Mucosa of descending colon (tissue), 3 donors: ENCODE results near the gene UCP3. TPM values are rescaled to one million over a fixed set of nuclear protein-coding genes. Genes with fewer than 3 reads are reported as not detected.

Source experiments
- ATAC-seq: fragments of 200-7000 bp; cut with Tn5 transposase; one replicate; pipeline ENCODE4 v1.9.1; 2020; ENCODE audit warnings: mild to moderate bottlenecking, moderate library complexity
- DNase-seq, 3 donors: peaks; one replicate each; pipeline ENCODE4 v3.0.0-alpha.2; 2020
- H3K36me3 ChIP-seq: fragments of 200-600 bp; one replicate; pipeline ENCODE4 v1.8.0; 2021; ENCODE audit warnings: low read depth, mild to moderate bottlenecking
- H3K4me1 ChIP-seq: fragments of 200-600 bp; one replicate; pipeline ENCODE4 v1.8.0; 2021; ENCODE audit warnings: low read depth, mild to moderate bottlenecking
- H3K4me3 ChIP-seq: fragments of 200-600 bp; one replicate; pipeline ENCODE4 v1.8.0; 2021; ENCODE audit warnings: mild to moderate bottlenecking
- H3K9me3 ChIP-seq: fragments of 200-600 bp; one replicate; pipeline ENCODE4 v1.8.0; 2021; ENCODE audit warnings: mild to moderate bottlenecking
- intact Hi-C, 2 donors: fragments of 100-400 bp; cut with DNase I in 1 of 2; cut with micrococcal nuclease in 1 of 2; formaldehyde crosslinking; loops; one replicate each; pipeline versions ENCODE4 v1.11.0 to v1.11.1; 2022; cut with DNase I, micrococcal nuclease
- total RNA-seq, 3 donors: library from RNA; stranded (reverse); fragmentation: NEBNext Ultra II Directional in 2 of 3; extraction: Animal tissue kit (Norgen Biotek cat#: 25700) in 2 of 3; gene quantifications; one replicate each; pipeline versions ENCODE4 v1.2.1 to v1.2.4, GENCODE V29; 2021 to 2023
- TF ChIP-seq, protein P1 (sequence below): fragments of 200-600 bp; IDR thresholded peaks from one replicate; pipeline ENCODE4 v1.8.0; 2022; ENCODE audit warnings: antibody characterized with exemption, mild to moderate bottlenecking
- donor health status: DM: no; HTN: no; CAD: no; lungs with moderate emphysema.
- donor health status: DM: no; HTN: no; CAD: no.
- donor health status: DM: no; HTN: yes; CAD: no.

UCP3 gene
- total RNA-seq, 3 donors from 2014 or later, result 0.90 to 2.8 (median 2.2) TPM

- intact Hi-C loops, result no loop called here
- no peaks in the 10 kb centered on the region for H3K36me3 ChIP-seq
- TF ChIP-seq, protein P1, sequence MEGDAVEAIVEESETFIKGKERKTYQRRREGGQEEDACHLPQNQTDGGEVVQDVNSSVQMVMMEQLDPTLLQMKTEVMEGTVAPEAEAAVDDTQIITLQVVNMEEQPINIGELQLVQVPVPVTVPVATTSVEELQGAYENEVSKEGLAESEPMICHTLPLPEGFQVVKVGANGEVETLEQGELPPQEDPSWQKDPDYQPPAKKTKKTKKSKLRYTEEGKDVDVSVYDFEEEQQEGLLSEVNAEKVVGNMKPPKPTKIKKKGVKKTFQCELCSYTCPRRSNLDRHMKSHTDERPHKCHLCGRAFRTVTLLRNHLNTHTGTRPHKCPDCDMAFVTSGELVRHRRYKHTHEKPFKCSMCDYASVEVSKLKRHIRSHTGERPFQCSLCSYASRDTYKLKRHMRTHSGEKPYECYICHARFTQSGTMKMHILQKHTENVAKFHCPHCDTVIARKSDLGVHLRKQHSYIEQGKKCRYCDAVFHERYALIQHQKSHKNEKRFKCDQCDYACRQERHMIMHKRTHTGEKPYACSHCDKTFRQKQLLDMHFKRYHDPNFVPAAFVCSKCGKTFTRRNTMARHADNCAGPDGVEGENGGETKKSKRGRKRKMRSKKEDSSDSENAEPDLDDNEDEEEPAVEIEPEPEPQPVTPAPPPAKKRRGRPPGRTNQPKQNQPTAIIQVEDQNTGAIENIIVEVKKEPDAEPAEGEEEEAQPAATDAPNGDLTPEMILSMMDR, result no peak
- H3K4me1 ChIP-seq, result no peaks in the 10 kb centered on the region
- H3K4me3 ChIP-seq, result no peak overlapping the region
- DNase-seq, result no peak
- H3K9me3 ChIP-seq, result no peaks in the 10 kb centered on the region
- ATAC-seq, result peak; percentile 8
Measured at GRCh38 chr11:74030723-74031676, 22.1 kb upstream of the UCP3 start.

DNA sequence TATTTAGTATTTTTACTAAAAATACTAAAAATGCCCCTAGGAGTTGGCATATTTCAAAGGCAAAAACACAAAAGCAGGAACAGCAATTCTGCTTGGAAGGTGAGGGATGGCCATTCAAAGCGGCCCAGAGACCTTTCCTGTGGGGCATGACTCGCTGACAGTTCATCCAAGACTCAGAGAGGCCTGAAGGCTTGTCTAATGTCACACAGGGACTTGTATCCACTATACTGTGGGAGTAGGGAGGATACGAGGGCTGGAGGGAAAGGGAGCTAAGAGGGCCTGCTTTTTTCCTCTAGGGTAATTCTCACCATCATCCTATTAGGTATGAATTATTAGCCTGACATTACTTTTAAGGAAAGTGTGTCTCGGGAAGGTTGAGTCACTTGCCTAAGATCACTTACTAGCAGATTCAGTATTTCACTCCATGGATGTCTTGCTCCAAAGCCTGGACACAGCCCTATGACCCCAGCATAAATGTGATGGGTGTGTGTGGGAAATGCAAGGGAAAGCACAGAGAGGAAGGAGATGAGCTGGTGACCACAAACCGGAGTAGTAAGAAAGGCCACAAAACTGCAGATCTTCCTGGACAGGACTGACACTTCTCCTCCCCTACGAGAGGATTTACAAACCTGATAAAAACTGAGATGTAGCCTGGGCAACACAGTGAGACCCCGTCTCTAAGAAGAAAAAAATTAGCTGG lies 16.7 kb upstream of the UCP3 start:
- TF ChIP-seq, protein P1, result no peak
- H3K36me3 ChIP-seq, result no peaks in the 10 kb centered on the region
- intact Hi-C loops, result no loop called here
- H3K9me3 ChIP-seq, result no peaks in the 10 kb centered on the region
- ATAC-seq (no peak), DNase-seq (no peak)
- H3K4me3 ChIP-seq, result no peak overlapping the region
- H3K4me1 ChIP-seq, result peaks cover 9% of the 10 kb centered on the region

DNA sequence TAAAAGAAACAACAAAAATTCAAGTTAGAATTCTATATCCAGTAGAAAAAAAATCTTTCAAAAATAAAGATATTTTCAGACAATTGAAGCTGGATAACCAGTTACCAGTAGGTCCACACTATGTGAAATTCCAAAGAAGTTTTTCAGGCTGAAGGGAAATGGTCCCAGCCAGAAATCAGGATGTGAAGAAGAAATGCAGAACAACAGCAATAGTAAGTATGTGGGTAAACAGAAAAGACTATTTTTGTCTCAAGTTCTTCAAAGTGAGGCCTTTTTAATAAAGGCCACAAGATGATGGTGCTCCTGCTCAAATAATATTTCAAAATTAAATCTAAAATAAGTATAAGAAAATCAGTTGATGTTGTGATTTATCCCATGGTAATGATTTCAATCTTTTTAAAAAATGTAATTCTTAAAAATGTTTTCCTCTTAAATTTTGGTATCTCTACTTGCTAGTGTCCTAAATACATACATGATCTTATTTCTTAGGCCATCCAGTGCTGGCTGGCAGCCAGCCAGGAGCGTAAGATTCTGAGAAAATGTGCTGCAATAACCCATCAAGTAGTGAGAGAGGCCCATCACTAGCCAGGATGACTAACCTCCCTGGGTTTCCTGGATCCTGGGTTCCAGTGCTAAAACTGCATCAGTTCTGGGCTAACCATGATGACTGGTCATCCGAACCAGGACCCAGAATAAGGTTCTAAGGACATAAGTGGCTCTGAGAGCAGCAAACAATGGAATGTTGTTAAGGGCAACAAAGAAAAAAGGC lies 15.6 kb upstream of the UCP3 start:
- TF ChIP-seq, protein P1, result no peak
- H3K9me3 ChIP-seq, result no peaks in the 10 kb centered on the region
- H3K4me1 ChIP-seq, result peaks cover 21% of the 10 kb centered on the region
- intact Hi-C loops, result no loop called here
- DNase-seq (peak in 2 of 3 donors; percentile 38 to 55), ATAC-seq (no peak)
- H3K4me3 ChIP-seq, result no peak overlapping the region
- no peaks in the 10 kb centered on the region for H3K36me3 ChIP-seq

GRCh38 chr11:74023276-74023675 lies 14.4 kb upstream of the UCP3 start:
- Histone ChIP-seq H3K4me1 (peaks cover 33% of the 10 kb centered on the region), H3K36me3 (no peaks in the 10 kb centered on the region), H3K9me3 (no peaks in the 10 kb centered on the region), H3K4me3 (no peak overlapping the region)
- intact Hi-C loops, result no loop called here
- ATAC-seq (no peak), DNase-seq (no peak)
- TF ChIP-seq, protein P1, result no peak

GRCh38 chr11:74022546-74022945 lies 13.7 kb upstream of the UCP3 start:
- H3K36me3 ChIP-seq, result no peaks in the 10 kb centered on the region
- ATAC-seq, result no peak
- TF ChIP-seq, protein P1, result no peak
- peaks cover 40% of the 10 kb centered on the region for H3K4me1 ChIP-seq
- intact Hi-C loops, result no loop called here
- no peak overlapping the region for H3K4me3 ChIP-seq
- DNase-seq, result no peak
- H3K9me3 ChIP-seq, result no peaks in the 10 kb centered on the region
